ENCODE data around the gene FAM167B. TPM values are rescaled to one million over a fixed set of nuclear protein-coding genes. Genes with fewer than 3 reads are reported as not detected.
A peak's percentile ranks its signal among the peaks of the same experiment; 100 is the strongest.

The FAM167B gene
- total RNA-seq, 1 donor from 2014 or later, result 1.6 TPM

DNA sequence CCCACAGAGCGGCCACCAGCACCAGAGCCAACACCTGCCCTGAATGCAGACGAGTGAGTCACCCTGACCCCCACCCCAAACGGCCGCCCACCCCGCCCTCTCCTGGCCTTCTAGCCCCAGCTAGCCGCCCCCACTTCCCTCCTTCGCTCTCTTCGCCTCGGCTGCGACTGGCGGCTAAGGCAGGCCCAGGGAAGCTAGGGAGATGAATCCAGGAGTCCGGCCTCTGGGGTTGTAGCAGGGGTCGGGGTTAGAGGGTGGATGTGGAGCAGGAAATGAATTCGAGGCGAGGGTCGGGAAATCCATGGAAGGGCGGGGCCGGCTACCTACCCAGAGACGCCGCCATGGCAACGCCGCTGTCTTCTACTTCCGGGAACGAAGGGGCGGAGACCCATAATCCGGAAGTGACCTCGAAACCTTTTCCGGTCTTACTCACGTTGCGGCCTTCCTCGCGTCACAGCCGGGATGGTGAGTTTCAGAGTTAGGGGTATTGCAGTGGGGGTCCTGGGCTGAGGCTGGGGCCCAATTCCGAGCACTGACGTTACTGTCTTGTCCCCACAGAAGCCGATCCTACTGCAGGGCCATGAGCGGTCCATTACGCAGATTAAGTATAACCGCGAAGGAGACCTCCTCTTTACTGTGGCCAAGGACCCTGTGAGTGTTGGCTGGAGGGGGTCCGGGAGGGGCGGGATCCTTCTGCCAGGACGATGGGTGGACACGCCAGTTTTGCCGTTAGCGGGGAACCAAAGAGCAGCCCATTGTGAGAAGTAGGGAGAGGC lies 24.9 kb upstream of the FAM167B start, which contains the start of the genes EIF3I and TMEM234:
Gene EIF3I (plus strand): TSS at position 428 of the 776 bp plus-strand sequence. CDS start 35 bp downstream, at position 463.
Gene TMEM234 (minus strand): TSS at position 374 of the 776 bp plus-strand sequence. CDS start 31 bp downstream, at position 343.
- Histone ChIP-seq H3K4me3 (ENCODE audit: low read length in 3 of 3) (peak within 1 kb of the TSS; percentile 94 to 99 (median 97)), H3K36me3 (ENCODE audit: control insufficient read depth in 3 of 3, insufficient read depth in 3 of 3, low read length in 3 of 3) (peaks cover 27 to 33% (median 31%) of the 10 kb centered on the region in 3 donors), H3K27ac (ENCODE audit: low read depth, low read length) (peak within 1 kb of the TSS; percentile 97), H3K27me3 (ENCODE audit: control insufficient read depth in 3 of 3, insufficient read depth in 3 of 3, low read length in 3 of 3) (no peaks in the 10 kb centered on the region), H3K9ac (ENCODE audit: low read depth in 1 of 3, low read length in 3 of 3) (peak within 1 kb of the TSS; percentile 96 to 99 (median 98)), H3K9me3 (ENCODE audit: control insufficient read depth in 3 of 3, low read length in 3 of 3) (no peaks in the 10 kb centered on the region), H3K4me1 (ENCODE audit: control insufficient read depth in 3 of 3, insufficient read depth in 3 of 3, low read length in 3 of 3) (peaks cover 26 to 30% (median 27%) of the 10 kb centered on the region in 3 donors)

DNA sequence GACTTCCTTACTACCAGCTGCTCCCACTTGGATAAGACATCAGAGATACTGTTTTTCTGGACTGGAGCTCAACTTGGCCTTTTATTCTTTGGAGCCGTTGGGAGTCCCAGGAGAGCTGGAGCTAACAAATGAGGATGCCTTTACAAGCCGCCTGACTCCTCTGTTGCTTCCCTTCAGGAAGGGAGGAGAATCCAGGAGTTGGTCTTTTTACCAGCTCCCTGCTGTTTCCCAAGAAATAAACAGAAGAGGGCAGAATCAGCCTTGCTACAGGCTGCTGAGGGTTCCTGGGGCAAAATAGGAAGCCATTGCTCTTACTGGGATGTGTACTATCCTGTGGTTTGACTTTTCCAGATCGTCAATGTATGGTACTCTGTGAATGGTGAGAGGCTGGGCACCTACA lies 23.3 kb upstream of the FAM167B start:
- H3K27ac ChIP-seq (ENCODE audit: low read depth, low read length), result peak overlapping the region; percentile 97
- H3K4me3 ChIP-seq (ENCODE audit: low read length in 3 of 3), result peak overlapping the region in 1 of 3 donors; percentile 54
- H3K27me3 ChIP-seq (ENCODE audit: control insufficient read depth in 3 of 3, insufficient read depth in 3 of 3, low read length in 3 of 3), result no peaks in the 10 kb centered on the region
- peak overlapping the region; percentile 1 to 57 (median 45) for H3K9ac ChIP-seq (ENCODE audit: low read depth in 1 of 3, low read length in 3 of 3)
- peaks cover 38 to 46% (median 42%) of the 10 kb centered on the region in 3 donors for H3K36me3 ChIP-seq (ENCODE audit: control insufficient read depth in 3 of 3, insufficient read depth in 3 of 3, low read length in 3 of 3)
- H3K9me3 ChIP-seq (ENCODE audit: control insufficient read depth in 3 of 3, low read length in 3 of 3), result no peaks in the 10 kb centered on the region
- H3K4me1 ChIP-seq (ENCODE audit: control insufficient read depth in 3 of 3, insufficient read depth in 3 of 3, low read length in 3 of 3), result peaks cover 26 to 30% (median 27%) of the 10 kb centered on the region in 3 donors

DNA sequence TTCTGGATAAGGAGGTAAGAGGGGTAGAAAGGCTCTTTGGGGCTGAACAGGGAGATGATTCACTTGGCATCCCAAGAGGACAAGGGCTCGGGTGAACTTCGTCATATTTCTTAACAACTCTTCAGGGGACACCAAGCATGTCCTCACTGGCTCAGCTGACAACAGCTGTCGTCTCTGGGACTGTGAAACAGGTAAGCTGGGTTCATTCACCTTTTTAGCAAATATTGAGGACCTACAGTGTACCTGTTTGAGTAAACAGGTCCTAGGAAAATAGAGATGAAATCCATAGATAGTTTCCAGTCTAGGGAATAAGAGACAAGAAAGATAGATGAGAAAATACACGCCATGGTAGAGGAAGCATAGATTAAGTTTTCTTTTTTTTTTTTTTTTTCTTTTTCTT lies 22.7 kb upstream of the FAM167B start:
- peak overlapping the region in 1 of 3 donors; percentile 1 for H3K9ac ChIP-seq (ENCODE audit: low read depth in 1 of 3, low read length in 3 of 3)
- peak overlapping the region in 1 of 3 donors; percentile 9 for H3K4me3 ChIP-seq (ENCODE audit: low read length in 3 of 3)
- H3K36me3 ChIP-seq (ENCODE audit: control insufficient read depth in 3 of 3, insufficient read depth in 3 of 3, low read length in 3 of 3), result peaks cover 41 to 48% (median 46%) of the 10 kb centered on the region in 3 donors
- H3K9me3 ChIP-seq (ENCODE audit: control insufficient read depth in 3 of 3, low read length in 3 of 3), result no peaks in the 10 kb centered on the region
- H3K27me3 ChIP-seq (ENCODE audit: control insufficient read depth in 3 of 3, insufficient read depth in 3 of 3, low read length in 3 of 3), result no peaks in the 10 kb centered on the region
- peaks cover 26 to 30% (median 27%) of the 10 kb centered on the region in 3 donors for H3K4me1 ChIP-seq (ENCODE audit: control insufficient read depth in 3 of 3, insufficient read depth in 3 of 3, low read length in 3 of 3)
- H3K27ac ChIP-seq (ENCODE audit: low read depth, low read length), result peak overlapping the region; percentile 97

DNA sequence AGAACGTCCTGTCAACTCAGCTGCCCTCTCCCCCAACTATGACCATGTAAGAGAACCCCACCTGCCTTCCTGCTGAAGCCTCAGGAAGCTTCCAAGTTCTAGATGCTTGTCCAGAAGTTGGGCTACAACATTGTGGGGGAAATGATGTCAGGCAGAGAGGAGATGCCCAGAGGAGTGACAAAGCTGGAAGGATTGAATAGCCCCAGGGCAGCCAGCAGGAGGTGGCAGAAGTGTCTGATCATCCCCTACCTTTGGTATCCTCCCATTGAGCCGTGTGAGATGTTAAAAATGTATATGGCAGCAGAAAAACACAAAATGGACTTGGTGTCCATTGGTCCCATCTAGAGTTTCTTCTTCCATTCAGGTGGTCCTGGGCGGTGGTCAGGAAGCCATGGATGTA lies 18.3 kb upstream of the FAM167B start:
- Histone ChIP-seq H3K27me3 (ENCODE audit: control insufficient read depth in 3 of 3, insufficient read depth in 3 of 3, low read length in 3 of 3) (no peaks in the 10 kb centered on the region), H3K9ac (ENCODE audit: low read depth in 1 of 3, low read length in 3 of 3) (no peak overlapping the region), H3K27ac (ENCODE audit: low read depth, low read length) (no peak overlapping the region), H3K36me3 (ENCODE audit: control insufficient read depth in 3 of 3, insufficient read depth in 3 of 3, low read length in 3 of 3) (peaks cover 54 to 61% (median 56%) of the 10 kb centered on the region in 3 donors), H3K4me3 (ENCODE audit: low read length in 3 of 3) (no peak overlapping the region), H3K9me3 (ENCODE audit: control insufficient read depth in 3 of 3, low read length in 3 of 3) (no peaks in the 10 kb centered on the region), H3K4me1 (ENCODE audit: control insufficient read depth in 3 of 3, insufficient read depth in 3 of 3, low read length in 3 of 3) (peaks cover 5 to 6% (median 6%) of the 10 kb centered on the region in 3 donors)

DNA sequence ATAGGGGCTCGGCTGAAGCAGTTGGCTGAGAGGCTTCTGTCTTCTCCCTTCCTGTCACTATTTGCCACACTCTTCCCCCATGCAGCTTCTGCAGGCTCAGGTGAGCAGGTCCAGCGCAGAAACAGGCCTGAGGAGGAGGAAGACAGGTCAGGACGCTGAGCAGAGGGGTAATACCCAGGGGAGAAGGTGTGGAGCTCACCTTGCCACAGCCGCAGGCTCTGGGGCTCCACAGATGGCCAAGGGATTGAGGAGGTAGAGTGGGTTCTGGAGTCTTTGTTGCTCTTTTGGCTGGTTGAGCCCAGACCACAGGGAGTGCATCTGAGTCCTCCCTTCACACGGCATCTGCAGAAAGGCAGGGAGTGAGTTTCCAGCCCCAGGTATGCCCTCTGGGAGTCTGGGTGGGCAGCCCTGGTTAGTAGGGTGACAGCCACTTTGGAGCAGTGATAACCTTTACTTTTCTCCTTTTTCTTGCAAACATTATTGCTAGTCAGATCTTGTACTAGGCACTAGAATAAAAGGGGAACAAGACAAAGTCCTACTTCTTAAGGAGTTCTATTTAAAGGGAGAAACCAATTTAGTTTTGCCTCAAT lies 15.1 kb upstream of the FAM167B start:
- H3K9me3 ChIP-seq (ENCODE audit: control insufficient read depth in 3 of 3, low read length in 3 of 3), result no peaks in the 10 kb centered on the region
- no peaks in the 10 kb centered on the region for H3K4me1 ChIP-seq (ENCODE audit: control insufficient read depth in 3 of 3, insufficient read depth in 3 of 3, low read length in 3 of 3)
- no peak overlapping the region for H3K27ac ChIP-seq (ENCODE audit: low read depth, low read length)
- peaks cover 39 to 45% (median 40%) of the 10 kb centered on the region in 3 donors for H3K36me3 ChIP-seq (ENCODE audit: control insufficient read depth in 3 of 3, insufficient read depth in 3 of 3, low read length in 3 of 3)
- no peak overlapping the region for H3K9ac ChIP-seq (ENCODE audit: low read depth in 1 of 3, low read length in 3 of 3)
- H3K27me3 ChIP-seq (ENCODE audit: control insufficient read depth in 3 of 3, insufficient read depth in 3 of 3, low read length in 3 of 3), result no peaks in the 10 kb centered on the region
- H3K4me3 ChIP-seq (ENCODE audit: low read length in 3 of 3), result no peak overlapping the region

DNA sequence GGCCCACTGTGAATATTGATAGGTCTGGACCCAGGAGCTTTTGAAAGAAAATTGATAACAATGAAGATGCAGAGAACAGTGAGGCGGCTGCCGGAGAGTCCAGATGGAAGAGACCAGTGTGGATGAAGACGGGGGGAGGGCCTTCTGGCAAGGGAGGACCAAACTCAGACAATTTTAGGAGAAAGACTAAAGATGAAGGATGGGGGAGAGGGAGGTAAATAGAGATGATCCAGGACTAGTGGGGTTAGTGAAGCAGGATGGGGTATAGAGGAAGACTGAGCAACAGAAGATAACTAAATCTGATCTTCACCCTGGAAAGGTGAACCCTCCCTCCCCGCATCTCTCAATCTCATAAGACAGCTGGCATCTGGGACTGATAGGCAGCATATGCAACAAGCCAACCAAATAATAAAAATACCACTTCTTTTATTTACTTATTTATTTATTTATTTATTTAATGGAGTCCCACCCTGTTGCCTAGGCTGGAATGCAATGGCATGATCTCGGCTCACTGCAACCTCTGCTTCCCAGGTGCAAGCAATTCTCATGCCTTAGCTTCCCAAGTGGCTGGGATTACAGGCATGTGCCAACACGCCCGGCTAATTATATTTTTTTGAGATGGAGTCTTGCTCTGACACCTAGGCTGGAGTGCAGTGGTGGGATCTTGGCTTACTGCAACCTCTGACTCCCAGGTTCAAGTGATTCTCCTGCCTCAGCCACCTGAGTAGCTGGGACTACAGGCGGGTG lies 14.3 kb upstream of the FAM167B start:
- H3K9me3 ChIP-seq (ENCODE audit: control insufficient read depth in 3 of 3, low read length in 3 of 3), result no peaks in the 10 kb centered on the region
- no peaks in the 10 kb centered on the region for H3K27me3 ChIP-seq (ENCODE audit: control insufficient read depth in 3 of 3, insufficient read depth in 3 of 3, low read length in 3 of 3)
- H3K27ac ChIP-seq (ENCODE audit: low read depth, low read length), result no peak overlapping the region
- H3K4me3 ChIP-seq (ENCODE audit: low read length in 3 of 3), result no peak overlapping the region
- H3K36me3 ChIP-seq (ENCODE audit: control insufficient read depth in 3 of 3, insufficient read depth in 3 of 3, low read length in 3 of 3), result peaks cover 32 to 39% (median 32%) of the 10 kb centered on the region in 3 donors
- no peak overlapping the region for H3K9ac ChIP-seq (ENCODE audit: low read depth in 1 of 3, low read length in 3 of 3)
- no peaks in the 10 kb centered on the region for H3K4me1 ChIP-seq (ENCODE audit: control insufficient read depth in 3 of 3, insufficient read depth in 3 of 3, low read length in 3 of 3)

DNA sequence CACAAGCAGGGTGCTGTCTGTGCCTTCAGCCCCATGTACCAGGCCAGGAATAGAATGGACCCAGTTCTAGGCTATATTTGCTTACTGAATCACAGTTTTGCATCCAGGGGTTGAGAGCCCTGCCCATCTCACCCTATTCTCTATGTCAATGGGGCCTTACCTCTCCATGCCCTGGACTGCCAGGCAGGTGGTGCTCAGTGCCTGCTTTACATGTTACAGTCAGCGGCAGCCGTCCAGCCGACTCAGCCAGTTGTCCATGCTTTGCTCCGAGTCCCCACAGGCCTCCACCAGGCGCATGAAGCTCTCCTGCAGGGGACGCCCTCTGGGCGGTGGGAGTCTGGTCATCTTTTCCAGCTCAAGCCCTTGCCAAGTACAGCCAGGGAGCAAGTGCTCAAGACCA lies 12.2 kb upstream of the FAM167B start:
- no peak overlapping the region for H3K27ac ChIP-seq (ENCODE audit: low read depth, low read length)

DNA sequence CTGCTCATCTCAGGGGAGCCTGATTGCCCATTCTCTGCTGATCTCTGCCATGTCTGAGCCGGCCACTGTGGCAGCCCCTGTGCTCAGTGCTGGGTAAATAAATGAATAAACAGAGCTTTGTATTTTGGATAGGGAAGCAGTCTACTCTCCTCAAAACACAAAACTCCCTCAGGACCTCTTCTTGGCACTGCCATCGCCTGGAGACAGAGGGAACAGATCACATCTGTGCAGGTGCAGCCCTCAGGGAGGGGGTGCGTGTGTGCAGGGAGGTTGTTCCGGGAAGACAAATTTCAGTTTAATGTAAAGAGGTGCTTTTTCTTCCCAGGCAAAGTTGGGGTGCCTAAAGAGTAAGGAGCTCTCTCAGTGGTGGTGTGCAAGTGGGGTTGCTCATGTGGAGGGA lies 7.7 kb upstream of the FAM167B start:
- Histone ChIP-seq H3K9ac (ENCODE audit: low read depth in 1 of 3, low read length in 3 of 3) (no peak overlapping the region), H3K4me1 (ENCODE audit: control insufficient read depth in 3 of 3, insufficient read depth in 3 of 3, low read length in 3 of 3) (peaks cover 7 to 24% (median 22%) of the 10 kb centered on the region in 3 donors), H3K27ac (ENCODE audit: low read depth, low read length) (no peak overlapping the region), H3K9me3 (ENCODE audit: control insufficient read depth in 3 of 3, low read length in 3 of 3) (no peaks in the 10 kb centered on the region), H3K4me3 (ENCODE audit: low read length in 3 of 3) (no peak overlapping the region), H3K36me3 (ENCODE audit: control insufficient read depth in 3 of 3, insufficient read depth in 3 of 3, low read length in 3 of 3) (peaks cover 0 to 2% (median under 1%) of the 10 kb centered on the region in 3 donors), H3K27me3 (ENCODE audit: control insufficient read depth in 3 of 3, insufficient read depth in 3 of 3, low read length in 3 of 3) (no peaks in the 10 kb centered on the region)

More for the DNA sequence above, 12.2 kb upstream of the FAM167B start:
- H3K36me3 ChIP-seq (ENCODE audit: control insufficient read depth in 3 of 3, insufficient read depth in 3 of 3, low read length in 3 of 3), result peaks cover 17 to 25% (median 18%) of the 10 kb centered on the region in 3 donors
- no peak overlapping the region for H3K4me3 ChIP-seq (ENCODE audit: low read length in 3 of 3)
- H3K9ac ChIP-seq (ENCODE audit: low read depth in 1 of 3, low read length in 3 of 3), result no peak overlapping the region
- peaks cover 0 to 2% (median 0%) of the 10 kb centered on the region in 3 donors for H3K4me1 ChIP-seq (ENCODE audit: control insufficient read depth in 3 of 3, insufficient read depth in 3 of 3, low read length in 3 of 3)
- no peaks in the 10 kb centered on the region for H3K27me3 ChIP-seq (ENCODE audit: control insufficient read depth in 3 of 3, insufficient read depth in 3 of 3, low read length in 3 of 3)
- no peaks in the 10 kb centered on the region for H3K9me3 ChIP-seq (ENCODE audit: control insufficient read depth in 3 of 3, low read length in 3 of 3)

GRCh38 chr1:32239790-32240139 lies 7.3 kb upstream of the FAM167B start:
- H3K4me1 ChIP-seq (ENCODE audit: control insufficient read depth in 3 of 3, insufficient read depth in 3 of 3, low read length in 3 of 3), result peaks cover 7 to 24% (median 22%) of the 10 kb centered on the region in 3 donors
- H3K9me3 ChIP-seq (ENCODE audit: control insufficient read depth in 3 of 3, low read length in 3 of 3), result no peaks in the 10 kb centered on the region
- H3K4me3 ChIP-seq (ENCODE audit: low read length in 3 of 3), result peak overlapping the region; percentile 72 to 87 (median 78)
- no peaks in the 10 kb centered on the region for H3K27me3 ChIP-seq (ENCODE audit: control insufficient read depth in 3 of 3, insufficient read depth in 3 of 3, low read length in 3 of 3)
- peak overlapping the region; percentile 57 to 79 (median 70) for H3K9ac ChIP-seq (ENCODE audit: low read depth in 1 of 3, low read length in 3 of 3)
- peak overlapping the region; percentile 75 for H3K27ac ChIP-seq (ENCODE audit: low read depth, low read length)
- H3K36me3 ChIP-seq (ENCODE audit: control insufficient read depth in 3 of 3, insufficient read depth in 3 of 3, low read length in 3 of 3), result no peaks in the 10 kb centered on the region

All from skeletal muscle tissue (tissue), 4 donors.